ENCODE results near the gene MRPL55. TPM values are rescaled to one million over a fixed set of nuclear protein-coding genes. Genes with fewer than 3 reads are reported as not detected.

MRPL55 gene
- total RNA-seq, 2 donors from 2014 or later, result 57.6 to 66.7 TPM

- H3K9me3 Mint-ChIP-seq, result no peaks in the 10 kb centered on the region
- H3K4me3 Mint-ChIP-seq, result no peak overlapping the region
- H3K27me3 Mint-ChIP-seq (ENCODE audit: insufficient read depth), result peaks cover 23% of the 10 kb centered on the region
- Histone ChIP-seq H3K9ac (ENCODE audit: extremely low read depth, low read length, poor library complexity, severe bottlenecking) (no peak overlapping the region), H3K36me3 (ENCODE audit: control insufficient read depth, insufficient read depth, low read length) (no peaks in the 10 kb centered on the region), H3K27ac (ENCODE audit: low read depth, low read length) (no peak overlapping the region), H3K9me3 (ENCODE audit: control insufficient read depth, low read length) (no peaks in the 10 kb centered on the region), H3K27me3 (ENCODE audit: control insufficient read depth, insufficient read depth, low read length, poor library complexity, severe bottlenecking) (no peaks in the 10 kb centered on the region), H3K4me3 (ENCODE audit: low read length) (no peak overlapping the region), H3K4me1 (ENCODE audit: control insufficient read depth, insufficient read depth, low read length) (peaks cover 7% of the 10 kb centered on the region)
- no peak overlapping the region for H3K27ac Mint-ChIP-seq
- 94 to 96% methylated on average over 19 to 43 of the region's 43 CpGs for WGBS, 2 experiments (ENCODE audit: insufficient coverage in 1 of 2, insufficient read length in 1 of 2)
- no peak for DNase-seq
- H3K4me1 Mint-ChIP-seq, result no peaks in the 10 kb centered on the region
- TF ChIP-seq CTCF (conservative IDR thresholded peaks at IDR 0.05), result no peak
- H3K36me3 Mint-ChIP-seq (ENCODE audit: low read depth), result no peaks in the 10 kb centered on the region
These were observed 48.6 kb upstream of the MRPL55 start for GRCh38 chr1:228157729-228158126.

DNA sequence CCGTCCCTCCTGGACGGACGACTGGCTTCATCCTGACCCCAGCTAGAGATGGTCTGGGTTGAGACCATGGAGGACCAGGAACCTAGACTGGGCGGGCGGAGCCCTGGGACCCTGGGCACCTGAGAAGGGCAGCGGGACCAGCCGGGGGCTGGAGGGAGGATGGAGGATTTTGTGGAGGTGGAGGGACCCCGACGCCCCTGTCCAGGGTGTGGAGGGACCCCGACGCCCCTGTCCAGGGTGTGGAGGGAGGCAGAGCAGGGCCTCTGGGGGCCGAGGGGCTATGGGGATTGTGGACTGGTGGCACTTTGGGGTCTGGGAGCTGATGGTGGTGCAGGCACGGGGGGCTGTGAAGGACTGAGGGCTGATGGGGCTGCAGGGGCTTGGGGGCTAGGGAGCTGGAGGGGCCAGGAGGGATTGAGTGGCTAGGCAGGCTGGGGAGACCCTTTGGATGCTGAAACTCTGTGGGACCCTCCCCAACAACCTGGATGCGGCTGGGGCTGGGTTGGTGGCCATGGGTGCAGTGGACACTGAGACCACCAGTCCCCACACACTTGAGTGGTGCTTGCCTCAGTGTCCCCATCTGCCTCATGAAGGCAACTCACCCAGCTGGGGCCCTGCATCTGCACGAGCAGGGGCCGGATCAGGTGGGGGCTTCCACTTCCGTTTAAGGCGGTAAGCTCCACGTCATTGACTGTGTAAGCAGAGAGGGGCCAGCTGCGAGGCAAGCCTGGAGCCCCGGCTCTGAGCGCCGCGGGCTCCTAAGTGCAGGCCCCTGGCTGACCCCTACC lies 48.0 kb upstream of the MRPL55 start:
- Mint-ChIP-seq H3K36me3 (ENCODE audit: low read depth) (no peaks in the 10 kb centered on the region), H3K4me1 (no peaks in the 10 kb centered on the region), H3K27me3 (ENCODE audit: insufficient read depth) (peaks cover 23% of the 10 kb centered on the region), H3K27ac (no peak overlapping the region), H3K9me3 (no peaks in the 10 kb centered on the region), H3K4me3 (no peak overlapping the region)
- H3K9me3 ChIP-seq (ENCODE audit: control insufficient read depth, low read length), result no peaks in the 10 kb centered on the region
- WGBS, 2 experiments (ENCODE audit: insufficient coverage in 1 of 2, insufficient read length in 1 of 2), result 90 to 100% methylated on average over 3 to 24 of the region's 24 CpGs
- no peaks in the 10 kb centered on the region for H3K27me3 ChIP-seq (ENCODE audit: control insufficient read depth, insufficient read depth, low read length, poor library complexity, severe bottlenecking)
- H3K9ac ChIP-seq (ENCODE audit: extremely low read depth, low read length, poor library complexity, severe bottlenecking), result no peak overlapping the region
- no peak overlapping the region for H3K4me3 ChIP-seq (ENCODE audit: low read length)
- H3K4me1 ChIP-seq (ENCODE audit: control insufficient read depth, insufficient read depth, low read length), result peaks cover 3% of the 10 kb centered on the region
- TF ChIP-seq CTCF (conservative IDR thresholded peaks at IDR 0.05), result no peak
- H3K27ac ChIP-seq (ENCODE audit: low read depth, low read length), result no peak overlapping the region
- no peak for DNase-seq
- H3K36me3 ChIP-seq (ENCODE audit: control insufficient read depth, insufficient read depth, low read length), result no peaks in the 10 kb centered on the region

DNA sequence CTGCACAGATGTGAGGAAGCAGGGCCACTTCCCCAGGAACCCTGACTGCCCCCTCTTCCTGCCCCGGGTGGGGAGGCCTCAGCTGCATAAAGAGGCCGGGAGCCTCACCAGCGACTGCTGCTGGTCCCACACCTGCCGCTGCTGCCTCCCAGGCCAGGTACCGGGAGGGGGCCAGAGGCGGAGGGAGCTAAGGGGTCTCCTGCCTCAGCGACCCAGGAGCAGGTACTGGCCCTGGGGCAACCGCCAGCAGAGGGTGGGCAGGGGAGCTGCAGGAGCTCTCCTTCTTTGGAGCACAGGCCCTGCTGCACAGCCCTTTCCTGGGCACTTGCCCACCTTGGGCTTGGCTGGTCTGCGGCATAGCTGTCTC lies 47.4 kb upstream of the MRPL55 start:
- Histone ChIP-seq H3K27ac (ENCODE audit: low read depth, low read length) (no peak overlapping the region), H3K9ac (ENCODE audit: extremely low read depth, low read length, poor library complexity, severe bottlenecking) (no peak overlapping the region), H3K27me3 (ENCODE audit: control insufficient read depth, insufficient read depth, low read length, poor library complexity, severe bottlenecking) (no peaks in the 10 kb centered on the region), H3K4me3 (ENCODE audit: low read length) (no peak overlapping the region), H3K9me3 (ENCODE audit: control insufficient read depth, low read length) (no peaks in the 10 kb centered on the region), H3K4me1 (ENCODE audit: control insufficient read depth, insufficient read depth, low read length) (peaks cover 3% of the 10 kb centered on the region), H3K36me3 (ENCODE audit: control insufficient read depth, insufficient read depth, low read length) (no peaks in the 10 kb centered on the region)
- peaks cover 23% of the 10 kb centered on the region for H3K27me3 Mint-ChIP-seq (ENCODE audit: insufficient read depth)
- H3K27ac Mint-ChIP-seq, result no peak overlapping the region
- H3K4me1 Mint-ChIP-seq, result no peaks in the 10 kb centered on the region
- no peak for DNase-seq
- H3K36me3 Mint-ChIP-seq (ENCODE audit: low read depth), result no peaks in the 10 kb centered on the region
- no peak for TF ChIP-seq CTCF (conservative IDR thresholded peaks at IDR 0.05)
- no peak overlapping the region for H3K4me3 Mint-ChIP-seq
- 90 to 100% methylated on average over 2 to 9 of the region's 9 CpGs for WGBS, 2 experiments (ENCODE audit: insufficient coverage in 1 of 2, insufficient read length in 1 of 2)
- H3K9me3 Mint-ChIP-seq, result no peaks in the 10 kb centered on the region

Measured in endodermal cell (in vitro differentiated cells).